ENCODE results near the gene NFATC2.

GRCh38 chr20:51570739-51571459 is 28.4 kb upstream of the NFATC2 start:
- TF ChIP-seq POLR2A (IDR thresholded peaks at IDR 0.05; ENCODE audit: low read depth) (no peak), CTCF (IDR thresholded peaks at IDR 0.05) (no peak)

Measured in esophagus muscularis mucosa (tissue), 3 donors.